Colon (tissue), 2 donors: ENCODE results near the gene GNG7.
"Not testable (repeated sequence)": the region's sequence is repeated elsewhere in the genome, so short reads cannot be mapped to it uniquely, and the experiment has no call there.

Experiments used
- FAIRE-seq: peaks from 2 replicates; lab custom pipeline; 2012; peaks lifted over from hg19 to GRCh38; lab: Jason Lieb, UNC
- donor health status: control.
- donor health status: control.

Gene GNG7

GRCh38 chr19:2713170-2713569 is 10.7 kb upstream of the GNG7 start:
- FAIRE-seq = not testable (repeated sequence)

- FAIRE-seq = no peak
These were observed 9.3 kb upstream of the GNG7 start for GRCh38 chr19:2711875-2712205.

- no peak for FAIRE-seq
These were observed 8.8 kb upstream of the GNG7 start for GRCh38 chr19:2711172-2711874.

GRCh38 chr19:2706251-2706650 is 3.8 kb upstream of the GNG7 start:
- FAIRE-seq = no peak

GRCh38 chr19:2703691-2704216 is 1.3 kb upstream of the GNG7 start:
- FAIRE-seq = no peak

GRCh38 chr19:2703077-2703437 is 563 bp upstream of the GNG7 start:
- FAIRE-seq = no peak

GRCh38 chr19:2701361-2702169 is 929 bp downstream of the GNG7 start:
- FAIRE-seq = no peak

GRCh38 chr19:2700660-2701360 is 1.7 kb downstream of the GNG7 start:
- no peak for FAIRE-seq

GRCh38 chr19:2699413-2700140 is 2.9 kb downstream of the GNG7 start:
- FAIRE-seq = no peak

GRCh38 chr19:2694196-2694595 is 8.3 kb downstream of the GNG7 start:
- no peak for FAIRE-seq

- FAIRE-seq = no peak
These were observed 8.9 kb downstream of the GNG7 start for GRCh38 chr19:2693492-2694160.

- no peak for FAIRE-seq
These were observed 10.5 kb downstream of the GNG7 start for GRCh38 chr19:2691951-2692350.

- FAIRE-seq = no peak
These were observed 11.6 kb downstream of the GNG7 start for GRCh38 chr19:2690856-2691255.

- no peak for FAIRE-seq
These were observed 16.1 kb downstream of the GNG7 start for GRCh38 chr19:2686360-2686759.

GRCh38 chr19:2685204-2685704 is 17.2 kb downstream of the GNG7 start:
- no peak for FAIRE-seq

GRCh38 chr19:2683430-2684003 is 19.0 kb downstream of the GNG7 start:
- FAIRE-seq = no peak

GRCh38 chr19:2680808-2681207 is 21.7 kb downstream of the GNG7 start:
- FAIRE-seq = no peak

GRCh38 chr19:2679439-2679838 is 23.1 kb downstream of the GNG7 start:
- no peak for FAIRE-seq

- FAIRE-seq = not testable (repeated sequence)
These were observed 23.5 kb downstream of the GNG7 start for GRCh38 chr19:2678948-2679347.

- FAIRE-seq = no peak
These were observed 24.3 kb downstream of the GNG7 start for GRCh38 chr19:2678044-2678671.

- no peak for FAIRE-seq
These were observed 25.7 kb downstream of the GNG7 start for GRCh38 chr19:2676823-2677222.
